Heart right ventricle (tissue), 16 donors: ENCODE measurements around the gene ACTL7A. TPM values are rescaled to one million over a fixed set of nuclear protein-coding genes. Genes with fewer than 3 reads are reported as not detected.

Source experiments
- ATAC-seq, 8 donors: fragments of 200-7000 bp; cut with Tn5 transposase; one replicate each; pipeline ENCODE4 v1.9.1; 2020; ENCODE audit warnings: mild to moderate bottlenecking in 8 of 8, moderate library complexity in 8 of 8, moderate number of reproducible peaks in 1 of 8
- DNase-seq, 2 donors: peaks; one replicate each; pipeline ENCODE4 v3.0.0-alpha.2; 2020
- H3K27ac ChIP-seq, 10 donors: fragments of 200-600 bp; sonication (generic) in 2 of 10; one replicate each; pipeline versions ENCODE4 v1.5.0 to v1.8.0; 2020 to 2022; ENCODE audit warnings: mild to moderate bottlenecking in 3 of 10
- H3K27me3 ChIP-seq, 7 donors: fragments of 200-600 bp; one replicate each; pipeline ENCODE4 v1.8.0; 2021 to 2022; ENCODE audit warnings: mild to moderate bottlenecking in 2 of 7
- H3K36me3 ChIP-seq, 9 donors: fragments of 200-600 bp; sonication (generic) in 1 of 9; one replicate each; pipeline versions ENCODE4 v1.5.0 to v1.8.0; 2020 to 2022; ENCODE audit warnings: mild to moderate bottlenecking in 2 of 9
- H3K4me1 ChIP-seq, 9 donors: fragments of 200-600 bp; sonication (generic) in 1 of 9; one replicate each; pipeline versions ENCODE4 v1.5.0 to v1.8.0; 2020 to 2022; ENCODE audit warnings: mild to moderate bottlenecking in 4 of 9
- H3K4me3 ChIP-seq, 10 donors: fragments of 200-600 bp; sonication (generic) in 2 of 10; one replicate each; pipeline versions ENCODE4 v1.5.0 to v1.8.0; 2020 to 2022; ENCODE audit warnings: mild to moderate bottlenecking in 7 of 10, moderate library complexity in 2 of 10
- H3K9me3 ChIP-seq, 11 donors: fragments of 200-600 bp in 10 of 11; sonication (generic) in 2 of 11; one replicate each; pipeline versions ENCODE4 v1.5.0 to v1.8.0; 2013 to 2022; ENCODE audit warnings: mild to moderate bottlenecking in 2 of 11, control low read depth in 1 of 11, moderate library complexity in 1 of 11
- WGBS, 2 donors: extraction: QIAGEN DNeasy Blood & Tissue Kit; methylation state at CpG; one replicate each; pipeline ENCODE4 v1.1.7; 2013; ENCODE audit warnings: inconsistent platforms in 1 of 2; 5-methylcytosine and 5-hydroxymethylcytosine counted together
- intact Hi-C, 10 donors: fragments of 100-400 bp; cut with DNase I; formaldehyde crosslinking; loops; one replicate each; pipeline versions ENCODE4 v1.11.1 to v1.14.2; 2022
- polyA plus RNA-seq, 2 donors: library from polyadenylated mRNA; stranded (reverse); fragments of 200-250 nt; gene quantifications; one replicate each; pipeline ENCODE4 v1.2.3, GENCODE V29; 2013
- total RNA-seq, 10 donors: library from RNA; stranded (reverse); fragmentation: NEBNext Ultra II Directional in 3 of 10; extraction: Animal tissue kit (Norgen Biotek cat#: 25700) in 3 of 10; gene quantifications; one replicate each; pipeline versions ENCODE4 v1.2.1 to v1.2.4, GENCODE V29; 2021 to 2023
- TF ChIP-seq, protein P1 (sequence below), 9 donors: fragments of 200-600 bp; sonication (generic) in 2 of 9; IDR thresholded peaks; one replicate each; pipeline versions ENCODE4 v1.5.0 to v1.8.0; 2021 to 2022; ENCODE audit warnings: antibody characterized with exemption in 9 of 9, mild to moderate bottlenecking in 5 of 9, moderate library complexity in 1 of 9
- donor health status: Arrhythmogenic right ventricular cardiomyopathy.
- donor health status: ischemic (EF 13 %, LVEDD 7.1; RV severe dilation, severe dysfunction).
- donor health status: healthy with polysubstance abuse.
- donor health status: DM: no; HTN: yes; CAD: no.
- donor health status: DM: no; HTN: no; CAD: no.
- donor health status: ischemic (EF 25% LVEDD 6.9; RV normal size, moderate dysfunction).
- donor health status: ischemic (EF 25% LVEDD 5.7; RV mildly dilated, moderate dysfunction).
- donor health status: healthy.
- donor health status: DM: yes; HTN: yes; CAD: no.
- donor health status: Ischemic cardiomyopathy.
- donor health status: ischemic (EF 35%, LVEDD 5.7; RV mildly dilated, moderate dysfunction).
- donor health status: nonischemic (EF 11% LVEDD 7.7; RV severe dilation, severe dysfunction).
- donor health status: DM: yes; HTN: yes; CAD: no.
- donor health status: PGD.
- donor health status: ischemic (EF 29% LVEDD 5.4; RV normal size, mild dysfunction).
- donor health status: nonischemic (EF 23%, LVEDD 6.1; RV moderate dilation, normal function).

Gene ACTL7A
- total and polyA plus RNA-seq, 12 donors, result not detected

DNA sequence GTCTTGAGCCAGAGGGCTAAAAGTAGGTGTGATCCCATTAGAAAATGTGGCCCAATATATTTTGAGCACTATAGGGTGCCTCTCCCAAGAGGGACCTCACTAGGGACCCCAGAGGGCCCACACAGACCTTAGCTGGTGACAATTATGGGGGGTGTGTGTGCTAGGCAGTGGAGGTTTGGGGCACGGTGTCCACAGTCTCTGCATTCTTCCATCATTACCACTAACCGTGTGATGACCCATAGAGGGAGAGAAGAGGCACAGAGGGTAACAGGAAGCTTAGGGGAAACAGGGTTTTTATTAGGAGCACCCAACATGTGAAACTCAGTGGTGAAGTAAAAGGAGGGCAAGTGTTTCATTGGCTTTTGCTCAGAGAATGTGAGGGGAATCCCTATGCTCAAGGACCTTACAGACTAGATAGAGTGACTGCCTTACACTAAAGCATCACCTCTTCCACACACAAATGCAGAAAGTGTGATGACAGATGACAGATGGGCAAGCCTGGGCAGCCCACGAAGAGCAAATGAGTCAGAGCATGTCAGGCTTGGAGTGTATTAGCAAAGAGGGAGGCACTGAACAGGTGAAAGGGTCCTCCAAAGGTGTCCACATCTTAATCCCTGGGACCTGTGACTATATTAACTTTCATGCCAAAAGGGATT is 2.5 kb upstream of the ACTL7A start:
- DNase-seq, result no peak
- H3K9me3 ChIP-seq, result no peaks in the 10 kb centered on the region
- intact Hi-C loops, result no loop called here
- no peak overlapping the region for H3K27ac ChIP-seq
- no peak overlapping the region for H3K4me3 ChIP-seq
- TF ChIP-seq, protein P1, sequence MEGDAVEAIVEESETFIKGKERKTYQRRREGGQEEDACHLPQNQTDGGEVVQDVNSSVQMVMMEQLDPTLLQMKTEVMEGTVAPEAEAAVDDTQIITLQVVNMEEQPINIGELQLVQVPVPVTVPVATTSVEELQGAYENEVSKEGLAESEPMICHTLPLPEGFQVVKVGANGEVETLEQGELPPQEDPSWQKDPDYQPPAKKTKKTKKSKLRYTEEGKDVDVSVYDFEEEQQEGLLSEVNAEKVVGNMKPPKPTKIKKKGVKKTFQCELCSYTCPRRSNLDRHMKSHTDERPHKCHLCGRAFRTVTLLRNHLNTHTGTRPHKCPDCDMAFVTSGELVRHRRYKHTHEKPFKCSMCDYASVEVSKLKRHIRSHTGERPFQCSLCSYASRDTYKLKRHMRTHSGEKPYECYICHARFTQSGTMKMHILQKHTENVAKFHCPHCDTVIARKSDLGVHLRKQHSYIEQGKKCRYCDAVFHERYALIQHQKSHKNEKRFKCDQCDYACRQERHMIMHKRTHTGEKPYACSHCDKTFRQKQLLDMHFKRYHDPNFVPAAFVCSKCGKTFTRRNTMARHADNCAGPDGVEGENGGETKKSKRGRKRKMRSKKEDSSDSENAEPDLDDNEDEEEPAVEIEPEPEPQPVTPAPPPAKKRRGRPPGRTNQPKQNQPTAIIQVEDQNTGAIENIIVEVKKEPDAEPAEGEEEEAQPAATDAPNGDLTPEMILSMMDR (IDR thresholded peaks at IDR 0.05), result no peak
- H3K4me1 ChIP-seq, result peaks cover 0 to 3% (median 0%) of the 10 kb centered on the region in 9 donors
- H3K36me3 ChIP-seq, result no peaks in the 10 kb centered on the region
- WGBS, 2 donors, result 70 to 75% methylated on average over 3 of the region's 3 CpGs
- ATAC-seq, result no peak
- no peaks in the 10 kb centered on the region for H3K27me3 ChIP-seq

DNA sequence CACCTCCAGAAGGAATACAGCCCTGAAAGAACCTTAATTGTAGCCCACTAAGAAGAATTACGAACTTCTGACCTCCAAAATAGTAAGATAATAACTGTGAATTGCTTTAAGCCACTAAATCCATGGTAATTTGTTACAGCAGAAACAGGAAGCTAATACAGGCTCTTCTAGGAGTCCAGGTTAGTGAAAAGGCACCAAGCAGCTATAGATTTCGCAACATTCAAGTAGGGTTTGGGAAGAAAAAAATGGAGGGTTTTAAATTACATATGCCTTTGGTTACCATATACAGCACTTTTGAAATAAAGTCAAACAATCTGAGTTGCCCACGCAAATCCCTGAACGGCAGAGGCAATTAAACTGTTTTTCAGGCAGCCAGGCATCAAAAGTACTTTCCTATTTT is 1.7 kb upstream of the ACTL7A start:
- TF ChIP-seq, protein P1 (IDR thresholded peaks at IDR 0.05), result no peak
- H3K9me3 ChIP-seq, result no peaks in the 10 kb centered on the region
- no peak overlapping the region for H3K4me3 ChIP-seq
- no peak overlapping the region for H3K27ac ChIP-seq
- intact Hi-C loops, result no loop called here
- 79 to 93% methylated on average over 4 of the region's 4 CpGs for WGBS, 2 donors
- H3K27me3 ChIP-seq, result no peaks in the 10 kb centered on the region
- H3K4me1 ChIP-seq, result peaks cover 0 to 10% (median 0%) of the 10 kb centered on the region in 9 donors
- ATAC-seq (no peak), DNase-seq (no peak)
- no peaks in the 10 kb centered on the region for H3K36me3 ChIP-seq

DNA sequence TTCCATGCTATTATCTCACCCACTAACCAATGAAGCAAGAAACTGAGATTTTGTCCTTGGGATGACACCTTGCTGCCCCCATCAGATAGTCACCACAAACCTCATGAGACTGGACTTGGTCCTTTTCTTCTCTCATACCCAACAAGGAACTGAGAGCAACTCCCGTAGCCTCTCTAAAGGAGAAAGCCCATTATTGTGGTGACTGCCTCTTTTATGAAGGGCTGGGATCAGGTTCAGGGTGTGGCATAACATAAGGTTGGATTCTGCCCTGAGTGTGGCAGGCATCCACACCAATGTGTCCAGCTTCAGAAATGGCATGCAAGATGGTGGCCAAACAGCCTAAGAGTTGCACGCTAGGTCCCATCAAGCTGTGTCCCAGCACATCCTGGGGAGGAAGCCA is 1.3 kb upstream of the ACTL7A start:
- 98% methylated on average over 2 of the region's 2 CpGs for WGBS, 2 donors
- ATAC-seq, result no peak
- no peaks in the 10 kb centered on the region for H3K36me3 ChIP-seq

DNA sequence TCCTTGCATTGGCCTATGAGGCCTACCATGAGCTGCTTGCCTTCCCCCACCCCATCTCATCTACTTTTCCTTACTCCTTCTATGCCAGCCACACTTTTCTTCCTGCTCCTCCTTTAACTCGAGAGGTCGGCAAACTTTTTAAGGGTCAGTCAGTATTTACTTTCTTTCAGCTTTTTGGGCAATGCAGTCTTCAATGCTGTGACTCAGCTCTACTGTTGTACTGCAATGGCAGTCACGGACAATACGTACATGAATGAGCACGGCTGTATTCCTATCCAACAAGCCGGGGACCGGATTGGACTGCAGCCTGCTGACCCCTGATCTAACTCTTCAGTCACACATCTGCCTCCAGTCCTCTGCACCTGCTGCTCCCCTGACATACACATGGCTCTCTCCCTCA is 602 bp upstream of the ACTL7A start:
- Histone ChIP-seq H3K4me3 (no peak overlapping the region), H3K27me3 (no peaks in the 10 kb centered on the region), H3K9me3 (no peaks in the 10 kb centered on the region), H3K36me3 (no peaks in the 10 kb centered on the region), H3K27ac (no peak overlapping the region), H3K4me1 (peaks cover 0 to 19% (median 0%) of the 10 kb centered on the region in 9 donors)
- TF ChIP-seq, protein P1 (IDR thresholded peaks at IDR 0.05), result no peak
- intact Hi-C loops, result no loop called here
- ATAC-seq (no peak), DNase-seq (no peak)
- 67 to 72% methylated on average over 7 of the region's 7 CpGs for WGBS, 2 donors

More for the DNA sequence above, 1.3 kb upstream of the ACTL7A start:
- H3K27me3 ChIP-seq, result no peaks in the 10 kb centered on the region
- DNase-seq, result no peak
- intact Hi-C loops, result no loop called here
- H3K4me3 ChIP-seq, result no peak overlapping the region
- H3K9me3 ChIP-seq, result no peaks in the 10 kb centered on the region
- H3K4me1 ChIP-seq, result peaks cover 0 to 12% (median 0%) of the 10 kb centered on the region in 9 donors
- H3K27ac ChIP-seq, result no peak overlapping the region
- TF ChIP-seq, protein P1 (IDR thresholded peaks at IDR 0.05), result no peak
